Stimulated activated CD4-positive, alpha-beta T cell treated with anti-CD3 and anti-CD28 coated beads, TNF-alpha, amount 100 ng/mL, for 48 hours (primary cell): ENCODE measurements around the gene PPARGC1A.

Experiments
- DNase-seq, 3 donors: peaks; one replicate each; pipeline ENCODE4 v3.0.0-alpha.2; 2020; ENCODE audit warnings: low read depth in 3 of 3

The PPARGC1A gene

GRCh38 chr4:23889814-23890341, at the start of gene PPARGC1A:
TSS of gene PPARGC1A (minus strand) at chr4:23890047. CDS start at chr4:23889957, 90 bp downstream.
- DNase-seq: no peak

GRCh38 chr4:23938796-23939195, 48.9 kb upstream of the PPARGC1A start:
- no peak for DNase-seq

- DNase-seq: no peak
These were observed 47.3 kb upstream of the PPARGC1A start for GRCh38 chr4:23937173-23937572.

- DNase-seq: no peak
These were observed 45.1 kb upstream of the PPARGC1A start for GRCh38 chr4:23934915-23935314.

GRCh38 chr4:23934223-23934622, 44.4 kb upstream of the PPARGC1A start:
- no peak for DNase-seq

- no peak for DNase-seq
These were observed 43.1 kb upstream of the PPARGC1A start for GRCh38 chr4:23932901-23933308.

GRCh38 chr4:23932186-23932585, 42.3 kb upstream of the PPARGC1A start:
- DNase-seq: no peak

GRCh38 chr4:23931489-23931830, 41.6 kb upstream of the PPARGC1A start:
- no peak for DNase-seq

- no peak for DNase-seq
These were observed 41.1 kb upstream of the PPARGC1A start for GRCh38 chr4:23930750-23931488.

- DNase-seq: no peak
These were observed 39.4 kb upstream of the PPARGC1A start for GRCh38 chr4:23929248-23929647.

GRCh38 chr4:23924556-23924955, 34.7 kb upstream of the PPARGC1A start:
- no peak for DNase-seq

GRCh38 chr4:23923840-23924239, 34.0 kb upstream of the PPARGC1A start:
- DNase-seq: no peak

GRCh38 chr4:23923141-23923540, 33.3 kb upstream of the PPARGC1A start:
- DNase-seq: no peak

GRCh38 chr4:23922541-23923111, 32.8 kb upstream of the PPARGC1A start:
- DNase-seq: no peak

GRCh38 chr4:23922013-23922412, 32.2 kb upstream of the PPARGC1A start:
- no peak for DNase-seq

- DNase-seq: no peak
These were observed 31.6 kb upstream of the PPARGC1A start for GRCh38 chr4:23921447-23921845.

GRCh38 chr4:23920716-23921446, 31.0 kb upstream of the PPARGC1A start:
- no peak for DNase-seq

- DNase-seq: no peak
These were observed 30.4 kb upstream of the PPARGC1A start for GRCh38 chr4:23920296-23920695.

GRCh38 chr4:23916282-23916681, 26.4 kb upstream of the PPARGC1A start:
- DNase-seq: no peak

- no peak for DNase-seq
These were observed 25.7 kb upstream of the PPARGC1A start for GRCh38 chr4:23915459-23916132.

GRCh38 chr4:23911675-23912455, 22.0 kb upstream of the PPARGC1A start:
- DNase-seq: no peak
